HG03095 (cell line): ENCODE measurements around the gene GDI2.
A peak's percentile ranks its signal among the peaks of the same experiment; 100 is the strongest.
"Not testable (repeated sequence)": the region's sequence is repeated elsewhere in the genome, so short reads cannot be mapped to it uniquely, and the experiment has no call there.

Source experiments
- ATAC-seq: cut with Tn5 transposase; IDR thresholded peaks from one replicate; pipeline ENCODE4 v1.9.1; 2021; ENCODE audit warnings: moderate library complexity; ENCODE audit not compliant: unreplicated experiment

Gene GDI2

DNA sequence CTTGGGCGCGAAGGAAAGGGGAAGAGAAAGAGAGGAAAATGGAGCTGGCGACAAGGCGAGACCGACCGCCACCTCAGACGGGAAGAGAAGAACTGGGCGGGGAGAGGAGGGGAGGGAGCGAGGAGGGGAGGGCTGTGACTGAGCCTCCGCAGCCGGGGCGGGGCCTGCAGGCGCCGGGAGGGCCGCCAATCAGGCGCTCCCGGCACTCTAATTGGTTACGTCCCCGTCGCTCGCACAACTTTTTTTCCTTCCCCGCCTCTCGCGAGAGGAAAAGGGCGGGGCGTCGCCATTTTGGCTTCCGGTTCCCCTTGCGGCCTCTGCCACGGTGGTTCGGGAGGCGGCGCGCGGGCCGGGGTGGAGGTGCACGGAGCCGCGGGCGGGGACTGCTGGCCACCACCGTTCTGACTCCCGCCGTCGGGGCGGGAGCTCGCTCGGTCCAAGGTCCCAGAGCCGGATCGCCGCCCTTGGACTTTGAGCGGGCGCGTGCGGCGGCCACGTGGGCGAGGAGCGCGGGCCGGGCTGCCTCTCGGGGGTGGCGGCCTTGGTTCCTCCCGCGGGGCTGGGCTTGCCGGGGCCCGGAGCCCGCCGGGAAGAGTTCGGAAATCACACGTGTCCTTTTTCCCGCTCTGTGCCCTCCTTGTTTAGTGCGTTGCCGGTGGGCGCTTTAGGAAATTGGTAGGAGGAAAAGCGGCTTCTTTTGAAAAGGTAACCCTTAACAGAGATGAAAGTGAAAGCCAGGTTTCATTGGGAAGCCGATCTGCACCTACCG lies at the start of gene GDI2:
TSS of gene GDI2 (minus strand) at position 94 of the 769 bp plus-strand sequence. CDS start 176 bp downstream, outside the sequence.
- peak; percentile 76 for ATAC-seq

DNA sequence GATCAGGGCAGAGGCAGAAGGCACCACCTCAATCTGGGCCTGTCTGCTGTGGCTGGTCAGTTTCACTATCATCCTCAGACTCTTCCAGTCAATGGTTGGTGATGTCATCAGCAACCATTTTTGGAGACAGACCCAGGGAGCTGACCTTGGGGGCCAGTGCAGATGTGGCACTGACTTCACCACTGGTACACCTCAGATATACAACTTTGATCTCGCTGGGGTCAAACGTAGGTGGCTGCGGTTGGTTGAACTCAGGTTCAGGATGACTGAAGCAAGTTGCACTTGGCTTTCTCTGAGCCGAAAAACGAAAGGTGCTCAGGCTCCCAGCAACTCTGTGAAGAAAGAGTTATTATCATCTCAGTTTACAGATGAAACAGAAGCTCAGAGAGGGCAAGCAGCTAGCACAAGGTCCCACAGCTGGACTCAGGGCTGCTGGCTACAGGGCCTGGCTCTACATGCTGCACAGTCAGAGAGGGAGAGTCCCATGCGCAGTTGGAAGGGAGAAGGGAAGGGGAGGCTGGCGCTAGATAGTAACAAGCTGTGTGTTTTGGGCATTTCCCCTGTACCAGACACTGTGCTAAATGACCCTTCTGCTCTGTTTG lies 49.2 kb upstream of the GDI2 start:
- peak; percentile 93 for ATAC-seq

DNA sequence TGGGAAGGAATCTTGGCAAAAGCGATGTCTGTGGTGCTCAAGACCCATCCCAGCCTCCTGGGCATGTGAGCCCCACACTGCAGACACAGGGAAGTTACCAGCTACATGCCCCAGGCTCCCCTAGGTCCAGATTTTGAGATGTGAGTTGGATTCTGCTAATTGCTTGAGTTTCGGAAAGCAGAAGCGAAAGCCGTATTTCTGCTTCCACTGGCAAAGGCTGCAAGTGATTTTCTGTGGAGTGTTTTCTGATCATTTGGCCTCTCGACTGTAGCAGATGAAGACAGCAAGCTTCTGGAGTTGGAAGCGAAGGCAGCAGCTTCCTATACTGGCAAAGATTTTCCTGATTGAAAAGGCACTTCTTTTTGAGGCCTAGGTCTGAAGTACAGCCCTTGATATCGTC lies 46.8 kb upstream of the GDI2 start:
- no peak for ATAC-seq

DNA sequence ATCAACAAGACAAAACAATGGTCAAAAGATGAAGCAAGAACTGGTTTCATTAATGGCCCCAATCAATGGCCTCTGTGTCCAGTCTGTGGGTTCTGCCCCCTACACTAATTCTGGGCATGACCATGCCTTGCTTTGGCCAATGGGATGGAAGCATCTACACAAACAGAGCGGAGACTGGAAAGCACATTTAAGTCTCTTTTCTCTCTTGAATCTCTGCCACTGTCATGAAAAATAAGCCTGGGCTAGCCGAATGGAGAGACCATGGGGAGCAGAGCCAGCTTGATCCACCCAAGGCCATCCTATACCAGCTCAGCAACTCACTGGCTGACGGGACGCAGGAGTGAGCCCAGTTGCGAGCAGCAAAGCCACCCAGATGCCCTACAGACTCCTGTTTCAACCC lies 45.6 kb upstream of the GDI2 start:
- ATAC-seq: no peak

DNA sequence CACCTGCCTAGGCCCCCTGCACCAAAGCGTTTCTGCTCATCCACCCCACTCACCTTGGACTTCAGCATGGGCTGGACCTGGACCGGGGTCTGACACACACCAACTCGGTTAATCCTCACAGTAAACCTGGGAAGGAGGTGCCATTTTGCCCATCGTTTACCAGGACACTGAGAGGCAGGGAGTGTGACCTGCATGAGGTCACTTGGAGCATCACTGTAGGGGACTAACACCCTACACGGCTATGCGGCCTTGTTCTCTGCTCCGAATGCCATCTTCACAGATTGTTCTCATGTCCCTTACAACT lies 43.4 kb upstream of the GDI2 start:
- no peak for ATAC-seq

DNA sequence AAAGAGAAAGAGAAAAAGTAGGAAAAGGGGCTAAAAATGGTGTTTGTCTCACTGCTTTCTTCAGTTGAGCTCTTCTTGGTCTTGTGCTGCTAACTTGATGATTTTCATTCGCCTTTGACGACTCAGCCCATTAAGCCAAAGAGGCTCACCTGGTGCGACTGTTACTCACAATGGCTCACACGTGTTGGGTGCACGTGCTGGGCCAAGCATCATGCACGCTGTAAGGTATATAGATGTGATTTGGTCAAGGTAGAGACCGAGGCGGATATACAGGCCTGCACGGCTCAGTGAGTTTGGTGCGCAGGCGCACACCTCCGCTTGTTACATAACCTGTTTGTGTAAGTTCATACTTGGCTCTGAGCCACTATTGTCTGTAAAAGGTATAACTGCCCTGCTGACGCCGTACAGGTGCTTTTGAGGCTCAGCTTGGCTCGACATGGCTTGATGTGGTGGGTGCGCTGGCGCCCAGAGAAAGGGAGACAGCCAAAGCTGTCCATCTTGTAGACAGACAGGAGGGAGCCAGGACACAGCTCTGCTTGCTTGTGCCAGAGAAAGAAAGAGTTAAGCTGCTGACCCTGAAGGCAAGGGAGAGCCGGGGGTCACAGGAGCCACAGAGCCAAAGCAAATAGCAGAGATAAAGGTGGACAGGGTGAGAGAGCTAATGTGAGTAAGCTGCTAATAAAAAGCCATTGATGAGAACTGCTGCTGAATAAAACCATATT lies 42.9 kb upstream of the GDI2 start:
- ATAC-seq: no peak

DNA sequence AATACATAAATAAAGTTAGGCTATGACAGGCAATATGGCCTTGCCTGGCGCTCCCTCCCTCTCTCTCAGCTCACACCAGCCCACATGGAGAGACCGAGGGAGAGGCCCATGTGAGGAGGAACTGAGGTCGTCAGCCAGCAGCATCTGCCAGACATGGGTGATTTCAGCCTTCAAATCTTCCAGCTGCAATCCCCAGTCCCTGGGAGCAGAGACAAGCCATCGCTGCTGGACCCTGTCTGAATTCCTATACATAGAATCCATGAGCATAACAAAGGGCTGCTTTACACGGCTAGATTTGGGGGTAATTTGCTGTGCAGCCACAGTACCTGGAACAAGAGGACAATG lies 40.9 kb upstream of the GDI2 start:
- no peak for ATAC-seq

DNA sequence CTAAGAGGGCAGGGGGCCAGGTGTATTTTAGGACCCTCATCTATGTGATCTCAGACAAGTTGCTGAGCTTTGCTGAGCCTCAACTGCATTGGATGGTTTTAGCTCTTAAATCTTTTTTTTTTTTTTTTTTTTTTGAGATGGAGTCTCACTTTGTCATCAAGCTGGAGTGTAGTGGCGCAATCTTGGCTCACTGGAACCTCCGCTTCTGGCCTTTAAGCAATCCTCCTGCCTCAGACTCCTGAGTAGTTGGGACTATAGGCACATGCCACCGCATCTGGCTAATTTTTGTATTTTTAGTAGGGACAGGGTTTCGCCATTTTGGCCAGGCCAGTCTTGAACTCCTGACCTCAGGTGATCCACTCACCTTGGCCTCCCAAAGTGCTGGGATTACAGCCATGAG lies 33.4 kb upstream of the GDI2 start:
- ATAC-seq: not testable (repeated sequence)

DNA sequence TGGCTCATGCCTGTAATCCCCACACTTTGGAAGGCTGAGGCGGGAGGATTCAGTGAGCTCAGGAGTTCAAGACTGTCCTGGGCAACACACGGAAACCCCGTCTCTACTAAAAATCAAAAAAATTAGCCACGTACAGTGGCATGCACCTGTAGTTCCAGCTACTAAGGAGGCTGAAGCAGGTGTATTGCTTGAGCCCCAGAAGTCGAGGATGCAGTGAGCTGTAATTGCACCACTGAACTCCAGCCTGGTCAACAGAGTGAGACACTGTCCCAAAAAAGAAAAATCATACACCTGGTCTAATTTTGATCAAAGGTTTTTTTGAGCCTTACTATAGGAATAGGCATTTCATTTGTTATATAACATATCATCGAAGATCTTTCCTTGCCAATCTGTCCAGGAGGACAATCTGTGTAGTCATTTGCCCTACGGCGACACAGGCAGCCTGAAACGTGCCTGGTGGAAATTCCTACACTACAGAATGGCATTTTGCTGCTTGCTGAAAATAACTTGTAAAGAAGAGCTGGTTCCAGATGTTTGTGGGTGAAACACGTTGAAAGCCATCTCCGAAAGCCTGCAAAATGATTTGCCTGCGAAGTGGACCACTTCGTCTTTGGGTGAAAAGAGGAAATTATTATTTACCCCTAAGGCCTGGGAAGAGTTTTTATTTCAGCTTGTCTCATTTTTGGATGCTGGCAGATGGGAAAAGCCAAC lies 31.3 kb upstream of the GDI2 start:
- ATAC-seq: no peak

DNA sequence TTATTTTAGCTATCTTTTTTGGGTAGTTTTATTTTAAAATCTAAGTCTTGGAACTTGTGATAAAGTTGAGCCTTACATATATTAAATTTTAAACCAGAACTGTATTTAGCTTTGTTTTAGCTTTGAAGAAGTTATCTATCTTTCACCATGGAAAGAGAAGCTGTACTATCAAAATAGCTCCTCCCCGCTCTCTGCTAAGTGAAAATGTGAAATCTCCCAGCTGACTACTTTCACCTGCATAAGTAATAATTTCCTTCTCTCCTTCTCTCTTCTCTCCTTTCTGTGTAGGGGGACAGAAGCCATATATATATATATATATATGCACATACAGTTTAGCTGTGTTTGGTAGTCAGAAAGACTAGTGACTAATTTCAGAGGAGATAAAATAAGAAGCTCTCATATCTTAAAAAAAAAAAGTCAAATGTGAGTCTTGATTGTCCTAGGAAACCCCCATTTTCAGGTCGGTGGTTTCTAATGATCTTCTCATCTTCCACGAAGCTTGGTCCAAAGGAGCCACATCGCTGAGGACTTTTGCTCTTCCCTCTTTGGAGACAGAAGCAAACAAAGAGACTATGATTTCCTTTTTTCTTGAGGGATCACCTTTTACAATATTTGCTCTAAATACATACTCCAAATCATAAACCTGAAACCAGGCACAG lies 30.6 kb upstream of the GDI2 start:
- ATAC-seq: no peak

DNA sequence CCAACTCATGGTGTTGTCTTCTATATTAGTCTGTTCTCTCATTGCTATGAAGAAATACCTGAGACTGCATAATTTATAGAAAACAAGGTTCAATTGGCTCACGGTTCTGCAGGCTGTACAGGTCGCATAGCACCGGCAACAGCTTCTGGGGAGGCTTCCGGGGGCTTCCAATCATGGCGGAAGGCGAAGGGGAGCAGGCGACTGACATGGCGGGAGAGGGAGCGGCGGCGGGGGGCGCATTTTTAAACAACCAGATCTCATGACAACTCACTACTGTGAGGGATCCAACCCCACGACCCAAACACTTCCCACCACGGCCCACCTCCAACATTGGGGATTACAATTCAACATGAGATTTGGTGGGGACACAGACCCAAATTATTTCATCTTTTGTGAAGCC lies 28.7 kb upstream of the GDI2 start:
- no peak for ATAC-seq

DNA sequence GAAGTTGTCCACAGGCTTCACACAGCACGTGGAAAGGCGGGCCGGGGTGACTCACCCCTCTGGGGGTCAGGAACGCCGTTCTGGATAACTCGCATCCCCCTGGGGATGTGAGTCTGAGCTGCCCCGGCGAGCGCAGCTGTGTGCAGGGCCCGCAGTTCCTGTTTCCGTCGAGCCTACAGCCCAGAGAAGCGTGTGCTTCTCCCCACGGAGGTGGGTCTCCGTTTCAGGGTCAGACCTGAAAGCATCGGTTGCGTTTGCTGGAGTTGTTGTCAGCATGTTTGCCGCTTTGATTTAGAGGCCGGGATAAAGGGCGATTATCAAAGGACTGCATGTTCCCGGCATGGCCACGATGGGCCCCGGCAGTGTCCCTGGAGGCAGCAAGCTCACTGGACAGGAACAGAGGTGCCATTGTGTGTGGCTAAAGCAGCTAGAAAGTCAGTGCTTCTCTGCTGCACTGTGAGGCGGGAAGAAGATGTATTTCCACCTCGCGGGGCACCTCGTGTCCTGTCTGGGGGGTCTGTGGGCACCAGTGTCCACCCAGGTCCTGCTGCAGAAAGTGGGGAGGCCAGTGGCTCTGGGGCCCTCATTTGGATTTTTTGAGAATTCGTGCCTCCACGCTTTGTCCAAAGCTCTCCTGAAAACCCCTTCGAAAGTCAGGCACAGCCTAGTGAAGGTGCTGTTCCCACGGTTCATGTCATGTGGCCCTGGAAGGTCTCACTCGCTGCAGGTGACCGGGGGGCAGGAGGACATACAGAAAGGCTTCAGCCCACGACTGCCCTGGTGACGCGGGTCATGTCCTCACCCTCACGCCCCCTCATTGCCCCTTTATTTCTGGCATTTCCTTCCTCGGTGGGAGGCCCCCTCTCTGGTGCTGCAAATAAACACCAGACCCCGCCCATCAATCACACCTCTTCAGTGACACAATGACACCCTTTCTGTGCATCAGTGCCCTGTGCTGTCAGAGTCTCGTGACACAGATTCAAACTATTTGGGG lies 27.4 kb upstream of the GDI2 start:
- peak; percentile 85 for ATAC-seq

DNA sequence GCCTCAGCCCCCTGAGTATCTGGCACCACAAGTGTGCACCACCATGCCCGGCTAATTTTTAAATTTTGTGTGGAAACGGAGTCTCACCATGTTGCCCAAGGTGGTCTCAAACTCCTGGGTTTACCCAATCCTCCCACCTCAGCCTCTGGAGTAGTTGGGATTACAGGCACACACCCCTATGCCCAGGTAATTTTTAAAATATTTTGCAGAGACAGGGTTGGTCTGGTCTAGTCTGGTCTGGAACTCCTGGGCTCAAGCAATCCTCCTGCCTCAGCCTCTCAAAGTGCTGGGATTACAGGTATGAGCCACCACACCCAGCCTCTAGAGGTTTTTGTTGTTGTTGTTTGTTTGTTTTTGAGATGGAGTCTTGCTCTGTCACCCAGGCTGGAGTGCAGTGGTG lies 22.9 kb upstream of the GDI2 start:
- not testable (repeated sequence) for ATAC-seq

DNA sequence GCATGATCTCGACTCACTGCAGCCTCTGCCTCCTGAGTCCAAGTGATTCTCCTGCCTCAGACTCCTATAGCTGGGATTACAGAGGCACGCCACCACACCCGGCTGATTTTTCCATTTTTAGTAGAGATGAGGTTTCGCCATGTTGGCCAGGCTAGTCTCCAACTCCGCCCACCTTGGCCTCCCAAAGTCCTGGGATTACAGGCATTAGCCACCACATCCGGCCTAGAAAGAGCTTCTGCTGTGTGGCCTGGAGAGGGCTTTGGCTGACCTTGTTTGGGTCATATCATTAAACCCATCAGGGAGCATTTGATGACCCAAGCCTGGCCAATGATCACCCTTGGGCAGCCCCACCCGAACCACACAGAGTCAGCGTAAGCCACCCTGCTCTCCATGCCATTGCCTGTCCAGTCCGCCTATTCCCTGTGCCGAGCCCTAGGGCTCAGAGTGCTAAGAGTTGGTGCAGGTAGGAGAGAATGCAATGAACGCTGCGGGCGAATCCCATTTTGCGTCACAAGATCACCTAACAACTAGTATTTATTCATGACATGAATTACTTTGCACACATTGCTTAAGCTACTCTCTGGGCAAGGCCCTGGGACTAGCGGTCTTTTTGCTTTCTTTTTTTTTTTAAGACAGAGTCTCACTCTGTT lies 22.3 kb upstream of the GDI2 start:
- no peak for ATAC-seq

DNA sequence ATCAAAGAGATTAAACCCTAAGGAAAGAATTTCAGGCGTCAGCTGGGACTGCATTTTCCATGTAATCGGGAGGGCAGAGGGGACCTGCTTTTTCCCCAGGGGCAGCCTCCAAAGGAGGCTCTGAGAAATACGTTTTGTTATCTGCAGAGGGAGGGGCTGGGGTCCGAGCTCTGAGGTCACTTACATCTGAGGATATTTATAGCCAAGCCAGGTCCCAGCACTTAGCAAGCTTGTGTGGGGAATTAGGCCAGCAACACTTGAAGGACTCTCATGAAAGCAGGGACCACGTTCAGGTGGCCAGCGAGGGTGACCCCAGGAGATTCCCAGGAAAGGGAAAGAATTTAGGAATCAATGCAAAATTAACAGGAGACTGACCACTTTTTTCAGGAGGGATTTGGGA lies 20.6 kb upstream of the GDI2 start:
- no peak for ATAC-seq

DNA sequence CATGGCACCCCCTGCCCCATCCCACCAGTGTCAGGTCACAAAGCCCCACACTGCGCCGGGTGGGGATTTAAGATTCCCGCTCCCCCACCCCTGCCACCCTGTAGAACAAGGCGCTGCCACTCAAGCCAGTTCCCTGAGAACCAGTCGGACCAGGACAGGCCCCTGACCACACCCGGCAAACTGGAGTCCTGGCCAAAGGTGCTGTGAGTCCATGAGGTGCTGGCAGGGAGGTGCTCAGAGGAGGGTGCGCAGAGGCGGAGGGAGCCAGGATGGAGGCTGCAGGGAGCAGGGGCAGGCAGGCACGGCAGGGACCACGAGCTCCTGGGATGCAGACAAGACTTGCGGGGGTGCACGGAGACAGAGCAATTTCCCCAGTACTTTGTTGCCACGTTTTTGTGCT lies 19.7 kb upstream of the GDI2 start:
- ATAC-seq: no peak

DNA sequence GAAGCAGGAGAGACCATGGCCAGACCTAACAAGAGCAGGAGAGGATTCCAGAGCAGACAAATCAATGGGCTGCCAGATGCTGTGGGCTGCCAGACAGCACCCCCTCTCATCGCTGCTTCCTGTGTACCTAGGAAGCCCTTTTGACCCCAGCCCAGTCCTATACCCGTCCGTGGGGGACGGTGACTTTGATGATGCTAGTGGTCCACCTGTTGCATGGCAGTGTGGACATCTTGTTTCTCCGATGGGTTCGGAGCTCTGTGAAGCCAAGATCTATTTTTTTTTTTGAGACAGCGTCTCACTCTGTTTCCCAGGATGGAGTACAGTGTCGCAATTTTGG lies 18.2 kb upstream of the GDI2 start:
- no peak for ATAC-seq

DNA sequence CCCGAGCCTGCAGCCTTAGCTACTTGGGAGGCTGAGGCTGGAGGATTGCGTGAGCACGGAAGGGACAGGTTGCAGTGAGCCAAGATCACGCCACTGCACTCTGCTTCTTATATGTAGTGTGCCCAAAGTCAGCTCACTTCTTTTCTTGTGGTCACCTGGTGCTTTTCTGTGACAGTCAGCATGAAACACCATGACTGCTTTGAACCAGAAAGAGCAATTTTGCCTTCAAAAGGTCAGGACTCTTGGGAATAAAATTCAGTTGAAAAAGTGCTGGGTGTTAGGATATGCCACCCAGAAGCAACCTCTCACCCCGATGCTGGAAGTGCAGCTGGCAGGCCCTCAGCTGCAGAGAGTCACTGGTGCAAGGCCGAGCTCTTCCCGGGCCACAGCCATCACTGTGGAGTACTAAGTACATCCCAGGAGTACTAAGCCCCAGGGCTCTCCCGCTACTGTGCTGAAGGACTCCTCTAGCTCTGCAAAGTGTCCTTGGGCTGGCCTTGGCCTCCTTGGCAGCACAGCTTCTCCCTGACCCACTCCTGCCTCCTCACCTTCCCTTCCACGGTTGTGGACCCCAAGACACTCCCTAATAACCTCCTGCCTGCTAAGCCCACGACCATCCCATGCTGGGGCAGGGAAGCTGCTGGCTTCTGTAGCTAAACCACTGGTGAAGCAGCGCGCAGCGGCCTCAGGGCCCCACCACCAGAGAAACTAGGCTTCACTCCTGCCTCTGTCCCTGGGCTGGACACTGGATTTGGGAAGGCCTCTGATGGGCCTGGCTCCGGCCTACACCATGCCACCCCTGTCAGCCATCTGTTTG lies 17.6 kb upstream of the GDI2 start:
- ATAC-seq: no peak

DNA sequence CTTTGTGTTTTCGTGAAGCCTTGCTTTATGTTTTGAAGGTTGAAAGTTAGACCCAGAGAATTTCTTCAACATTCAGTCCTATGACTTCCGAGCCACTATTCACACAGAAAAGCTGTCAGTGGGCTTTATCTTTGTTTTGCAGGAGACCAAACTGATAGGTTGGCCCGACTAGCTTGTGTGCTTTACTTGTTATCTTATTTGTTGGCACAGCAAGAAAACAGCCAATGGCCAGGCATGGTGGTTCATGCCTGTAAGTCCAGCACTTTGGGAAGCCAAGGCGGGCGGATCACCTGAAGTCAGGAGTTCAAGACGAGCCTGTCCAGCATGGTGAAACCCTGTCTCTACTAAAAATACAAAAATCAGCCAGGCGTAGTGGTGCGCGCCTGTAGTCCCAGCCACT lies 16.0 kb upstream of the GDI2 start:
- no peak for ATAC-seq
